Testis (tissue), 3 donors: ENCODE results near the gene GNPTG. TPM values are rescaled to one million over a fixed set of nuclear protein-coding genes. Genes with fewer than 3 reads are reported as not detected.

Experiments used
- DNase-seq: peaks from one replicate; pipeline ENCODE4 v3.0.0-alpha.2; 2019
- H3K27ac ChIP-seq, 2 donors: fragments of 200-600 bp; sonication (generic); one replicate each; pipeline ENCODE4 v1.5.1; 2019
- H3K27me3 ChIP-seq: fragments of 200-600 bp; sonication (generic); one replicate; pipeline ENCODE4 v1.5.1; 2019
- H3K36me3 ChIP-seq: fragments of 200-600 bp; sonication (generic); one replicate; pipeline ENCODE4 v1.5.1; 2017; ENCODE audit warnings: low read depth; ENCODE audit errors: missing control alignments
- H3K4me1 ChIP-seq: fragments of 200-600 bp; sonication (generic); one replicate; pipeline ENCODE4 v1.5.1; 2019
- H3K4me3 ChIP-seq, 2 donors: fragments of 200-600 bp; sonication (generic); one replicate each; pipeline ENCODE4 v1.5.1; 2017 to 2019
- H3K9me3 ChIP-seq: fragments of 200-600 bp; sonication (generic); one replicate; pipeline ENCODE4 v1.5.1; 2017
- CTCF ChIP-seq, 3 experiments: fragments of 450-650 bp in 2 of 3; fragments of 200-600 bp in 1 of 3; sonication (generic) in 1 of 3; IDR thresholded peaks; one replicate each; pipeline ENCODE4 v1.5.1; 2016 to 2019; ENCODE audit warnings: antibody characterized with exemption in 3 of 3, mild to moderate bottlenecking in 2 of 3, moderate library complexity in 1 of 3
- POLR2A ChIP-seq: fragments of 450-650 bp; IDR thresholded peaks from one replicate; pipeline ENCODE4 v1.6.1; 2017; ENCODE audit warnings: antibody characterized with exemption, mild to moderate bottlenecking, moderate library complexity
- WGBS, 2 donors: methylation state at CpG; one replicate each; pipeline ENCODE4 v1.1.5; 2018; 5-methylcytosine and 5-hydroxymethylcytosine counted together
- intact Hi-C: fragments of 100-400 bp; cut with DNase I; formaldehyde crosslinking; loops from one replicate; pipeline ENCODE4 v1.15.1; 2023; ENCODE audit warnings: low total_unique reads
- polyA plus RNA-seq: library from polyadenylated mRNA; stranded (reverse); fragments of 350-450 nt; fragmentation: Illumina TruSeq; extraction: RNeasy Lipid Tissue Mini Kit (QIAGEN cat#74804); gene quantifications from one replicate; pipeline ENCODE4 v1.2.3, GENCODE V29; 2014; ENCODE audit warnings: low read depth, low replicate concordance; ENCODE audit not compliant: insufficient read depth
- total RNA-seq, 2 donors: library from RNA; depleted of rRNA; stranded (reverse); fragments of >200 nt; gene quantifications; one replicate each; pipeline ENCODE4 v1.2.3, GENCODE V29; 2016

Gene GNPTG
- total and polyA plus RNA-seq, 3 donors from 2014 or later, result 67.8 to 150 (median 106) TPM

GRCh38 chr16:1385232-1385631 lies 33.5 kb downstream of the GNPTG start:
- DNase-seq, result no peak
- Histone ChIP-seq H3K9me3 (no peaks in the 10 kb centered on the region), H3K36me3 (no peaks in the 10 kb centered on the region), H3K27ac (no peak overlapping the region), H3K4me1 (no peaks in the 10 kb centered on the region), H3K27me3 (no peaks in the 10 kb centered on the region), H3K4me3 (no peak overlapping the region)
- 94 to 95% methylated on average over 14 to 38 of the region's 39 CpGs for WGBS, 2 donors
- intact Hi-C loops, result no loop called here
- no peak for TF ChIP-seq POLR2A
- TF ChIP-seq CTCF (IDR thresholded peaks at IDR 0.05), result no peak

- Histone ChIP-seq H3K4me1 (no peaks in the 10 kb centered on the region), H3K27me3 (no peaks in the 10 kb centered on the region), H3K4me3 (no peak overlapping the region), H3K9me3 (no peaks in the 10 kb centered on the region), H3K36me3 (no peaks in the 10 kb centered on the region), H3K27ac (no peak overlapping the region)
- DNase-seq, result no peak
- 89 to 90% methylated on average over 14 to 16 of the region's 16 CpGs for WGBS, 2 donors
- intact Hi-C loops, result no loop called here
- TF ChIP-seq CTCF (IDR thresholded peaks at IDR 0.05), result no peak
- no peak for TF ChIP-seq POLR2A
These were observed 35.6 kb downstream of the GNPTG start for GRCh38 chr16:1387331-1387730.

- DNase-seq, result no peak
- intact Hi-C loops, result no loop called here
- Histone ChIP-seq H3K4me1 (no peaks in the 10 kb centered on the region), H3K4me3 (no peak overlapping the region), H3K9me3 (no peaks in the 10 kb centered on the region), H3K36me3 (no peaks in the 10 kb centered on the region), H3K27me3 (no peaks in the 10 kb centered on the region), H3K27ac (no peak overlapping the region)
- TF ChIP-seq POLR2A (no peak), CTCF (IDR thresholded peaks at IDR 0.05) (no peak)
- WGBS, 2 donors, result 88 to 89% methylated on average over 5 to 7 of the region's 7 CpGs
These were observed 38.0 kb downstream of the GNPTG start for GRCh38 chr16:1389762-1390161.

DNA sequence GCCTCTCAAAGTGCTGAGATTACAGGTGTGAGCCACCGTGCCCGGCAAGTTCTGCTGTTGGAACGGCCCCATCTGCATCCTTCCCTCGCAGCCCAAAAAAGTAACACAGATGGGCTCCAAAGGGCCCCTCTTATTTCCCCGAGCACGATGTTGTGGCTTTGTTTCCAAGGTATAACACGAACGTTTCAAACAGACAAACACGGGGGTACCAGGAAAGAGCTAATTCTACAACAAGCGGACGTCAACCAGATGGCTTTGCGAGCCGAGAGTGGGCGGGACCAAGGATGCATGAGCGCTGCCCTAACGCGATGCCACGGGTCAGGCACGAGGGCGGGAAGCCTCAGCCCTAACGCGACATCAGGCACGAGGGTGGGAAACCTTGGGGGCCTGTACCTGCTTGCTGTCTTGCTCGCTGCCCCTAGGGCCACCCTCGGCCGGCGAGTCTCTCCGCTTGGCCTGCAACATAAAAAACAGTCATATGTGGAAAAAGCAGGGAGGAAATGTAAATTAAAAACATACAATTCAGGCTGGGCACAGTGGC lies 38.6 kb downstream of the GNPTG start:
- no peak for DNase-seq
- H3K27me3 ChIP-seq, result no peaks in the 10 kb centered on the region
- H3K36me3 ChIP-seq, result no peaks in the 10 kb centered on the region
- no peaks in the 10 kb centered on the region for H3K9me3 ChIP-seq
- no peak overlapping the region for H3K4me3 ChIP-seq
- intact Hi-C loops, result no loop called here
- TF ChIP-seq POLR2A (no peak), CTCF (IDR thresholded peaks at IDR 0.05) (no peak)
- H3K27ac ChIP-seq, result no peak overlapping the region
- 85 to 86% methylated on average over 27 to 28 of the region's 28 CpGs for WGBS, 2 donors
- no peaks in the 10 kb centered on the region for H3K4me1 ChIP-seq

GRCh38 chr16:1392826-1393225 lies 41.1 kb downstream of the GNPTG start:
- Histone ChIP-seq H3K27me3 (no peaks in the 10 kb centered on the region), H3K27ac (no peak overlapping the region), H3K4me1 (no peaks in the 10 kb centered on the region), H3K4me3 (no peak overlapping the region), H3K9me3 (no peaks in the 10 kb centered on the region), H3K36me3 (no peaks in the 10 kb centered on the region)
- no peak for DNase-seq
- intact Hi-C loops, result no loop called here
- 92 to 94% methylated on average over 8 to 17 of the region's 17 CpGs for WGBS, 2 donors
- no peak for TF ChIP-seq CTCF (IDR thresholded peaks at IDR 0.05)
- no peak for TF ChIP-seq POLR2A
